GM21367 (cell line): ENCODE results near the gene SMARCD1.

Experiments used
- ATAC-seq: cut with Tn5 transposase; IDR thresholded peaks from one replicate; pipeline ENCODE4 v1.9.1; 2021; ENCODE audit not compliant: unreplicated experiment

SMARCD1 gene

GRCh38 chr12:50103351-50103750 lies 18.2 kb downstream of the SMARCD1 start:
- no peak for ATAC-seq

GRCh38 chr12:50103767-50104321 lies 18.7 kb downstream of the SMARCD1 start, which contains the start of gene GPD1:
Gene GPD1 (plus strand): TSS chr12:50104008. CDS start chr12:50104051, 43 bp downstream.
- no peak for ATAC-seq

GRCh38 chr12:50104417-50105366 lies 19.6 kb downstream of the SMARCD1 start:
- no peak for ATAC-seq

- no peak for ATAC-seq
These were observed 20.8 kb downstream of the SMARCD1 start for GRCh38 chr12:50105913-50106450.

GRCh38 chr12:50106907-50107306 lies 21.8 kb downstream of the SMARCD1 start:
- ATAC-seq: no peak

GRCh38 chr12:50107416-50108268 lies 22.5 kb downstream of the SMARCD1 start:
- ATAC-seq: no peak

GRCh38 chr12:50109319-50109718 lies 24.2 kb downstream of the SMARCD1 start:
- ATAC-seq: no peak

- ATAC-seq: no peak
These were observed 25.1 kb downstream of the SMARCD1 start for GRCh38 chr12:50110127-50110761.

- no peak for ATAC-seq
These were observed 25.7 kb downstream of the SMARCD1 start for GRCh38 chr12:50110762-50111351.

GRCh38 chr12:50111395-50111692 lies 26.2 kb downstream of the SMARCD1 start:
- ATAC-seq: no peak

- peak; percentile 75 for ATAC-seq
These were observed 26.7 kb downstream of the SMARCD1 start, which contains the start of gene COX14 for GRCh38 chr12:50111693-50112455. Gene COX14 (plus strand): TSS chr12:50112236. CDS start chr12:50120044, 7,808 bp downstream.

- peak; percentile 0 for ATAC-seq
These were observed 27.5 kb downstream of the SMARCD1 start for GRCh38 chr12:50112456-50113218.

- no peak for ATAC-seq
These were observed 32.0 kb downstream of the SMARCD1 start for GRCh38 chr12:50117057-50117622.

GRCh38 chr12:50119387-50119786 lies 34.2 kb downstream of the SMARCD1 start:
- ATAC-seq: no peak

- ATAC-seq: no peak
These were observed 35.4 kb downstream of the SMARCD1 start for GRCh38 chr12:50120521-50120920.

GRCh38 chr12:50120953-50121352 lies 35.8 kb downstream of the SMARCD1 start:
- no peak for ATAC-seq

GRCh38 chr12:50121641-50122040 lies 36.5 kb downstream of the SMARCD1 start:
- no peak for ATAC-seq

- no peak for ATAC-seq
These were observed 38.1 kb downstream of the SMARCD1 start for GRCh38 chr12:50123203-50123602.
